NCI-H2196 (cell line): ENCODE measurements around the gene FBXL7.

Experiments
- DNase-seq: peaks from one replicate; lab custom pipeline; 2025; ENCODE audit not compliant: unreplicated experiment; lab: John Stamatoyannopoulos, UW

FBXL7 gene

GRCh38 chr5:15797116-15797515 is 297.1 kb downstream of the FBXL7 start:
- DNase-seq: no peak

GRCh38 chr5:15798006-15798405 is 298.0 kb downstream of the FBXL7 start:
- DNase-seq: no peak

GRCh38 chr5:15799014-15799413 is 299.0 kb downstream of the FBXL7 start:
- DNase-seq: no peak

GRCh38 chr5:15799612-15800011 is 299.6 kb downstream of the FBXL7 start:
- no peak for DNase-seq

GRCh38 chr5:15803280-15803679 is 303.3 kb downstream of the FBXL7 start:
- no peak for DNase-seq

- no peak for DNase-seq
Observed at GRCh38 chr5:15806613-15807012, 306.6 kb downstream of the FBXL7 start.

- no peak for DNase-seq
Observed at GRCh38 chr5:15807248-15807647, 307.3 kb downstream of the FBXL7 start.

GRCh38 chr5:15807871-15808270 is 307.9 kb downstream of the FBXL7 start:
- no peak for DNase-seq

- no peak for DNase-seq
Observed at GRCh38 chr5:15808577-15808976, 308.6 kb downstream of the FBXL7 start.

- DNase-seq: no peak
Observed at GRCh38 chr5:15819617-15820016, 319.6 kb downstream of the FBXL7 start.

- DNase-seq: no peak
Observed at GRCh38 chr5:15821506-15821905, 321.5 kb downstream of the FBXL7 start.

GRCh38 chr5:15823398-15823797 is 323.4 kb downstream of the FBXL7 start:
- no peak for DNase-seq

GRCh38 chr5:15827741-15828140 is 327.8 kb downstream of the FBXL7 start:
- DNase-seq: no peak

- DNase-seq: no peak
Observed at GRCh38 chr5:15831408-15831807, 331.4 kb downstream of the FBXL7 start.

- no peak for DNase-seq
Observed at GRCh38 chr5:15833365-15833764, 333.4 kb downstream of the FBXL7 start.

- no peak for DNase-seq
Observed at GRCh38 chr5:15834596-15835245, 334.7 kb downstream of the FBXL7 start.

GRCh38 chr5:15835514-15835913 is 335.5 kb downstream of the FBXL7 start:
- no peak for DNase-seq

- DNase-seq: no peak
Observed at GRCh38 chr5:15837551-15838289, 337.7 kb downstream of the FBXL7 start.

- no peak for DNase-seq
Observed at GRCh38 chr5:15844253-15844652, 344.3 kb downstream of the FBXL7 start.

GRCh38 chr5:15844871-15845270 is 344.9 kb downstream of the FBXL7 start:
- no peak for DNase-seq

GRCh38 chr5:15850536-15850935 is 350.6 kb downstream of the FBXL7 start:
- no peak for DNase-seq

GRCh38 chr5:15850939-15851341 is 351.0 kb downstream of the FBXL7 start:
- DNase-seq: no peak

- DNase-seq: no peak
Observed at GRCh38 chr5:15852217-15852616, 352.2 kb downstream of the FBXL7 start.
